Measurements from ENCODE around the gene VAV2.

Gene VAV2

DNA sequence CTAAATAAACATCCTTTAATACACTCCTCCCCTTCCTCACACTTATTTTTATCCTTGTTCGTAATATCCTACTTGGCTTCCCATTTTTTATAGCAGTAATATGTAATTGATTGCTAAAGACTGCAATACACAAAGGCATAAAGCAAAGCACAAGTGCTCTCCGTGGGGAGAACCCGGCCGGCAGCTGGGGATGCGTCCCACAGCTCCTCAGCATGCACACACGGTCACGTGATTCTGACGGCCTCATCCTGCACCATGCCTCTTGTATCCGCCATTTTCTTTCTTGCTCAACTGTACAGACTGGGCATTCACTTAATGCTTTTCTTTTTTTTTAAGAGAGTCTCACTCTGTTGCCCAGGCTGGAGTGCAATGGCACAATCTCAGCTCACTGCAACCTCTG, 36.0 kb upstream of the VAV2 start:
- DNase-seq, result no peak

DNA sequence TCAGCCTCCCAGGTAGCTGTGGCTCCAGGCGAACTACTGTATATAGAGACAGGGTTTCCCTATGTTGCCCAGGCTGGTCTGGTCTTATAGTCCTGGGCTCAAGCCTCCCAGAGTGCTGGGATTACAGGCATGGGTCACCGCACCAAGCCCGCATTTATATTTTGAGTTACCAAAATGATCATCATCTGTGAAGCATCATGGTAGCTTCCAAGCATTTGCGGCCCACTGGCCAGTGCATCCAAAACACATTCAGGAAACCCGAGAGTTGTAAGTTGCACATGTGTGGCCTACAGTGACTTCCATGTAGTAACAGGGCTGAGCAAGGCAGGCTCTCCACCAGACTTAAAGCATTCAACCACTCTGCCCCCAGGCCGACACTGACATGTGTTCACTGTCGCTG, 35.4 kb upstream of the VAV2 start:
- no peak for DNase-seq

DNA sequence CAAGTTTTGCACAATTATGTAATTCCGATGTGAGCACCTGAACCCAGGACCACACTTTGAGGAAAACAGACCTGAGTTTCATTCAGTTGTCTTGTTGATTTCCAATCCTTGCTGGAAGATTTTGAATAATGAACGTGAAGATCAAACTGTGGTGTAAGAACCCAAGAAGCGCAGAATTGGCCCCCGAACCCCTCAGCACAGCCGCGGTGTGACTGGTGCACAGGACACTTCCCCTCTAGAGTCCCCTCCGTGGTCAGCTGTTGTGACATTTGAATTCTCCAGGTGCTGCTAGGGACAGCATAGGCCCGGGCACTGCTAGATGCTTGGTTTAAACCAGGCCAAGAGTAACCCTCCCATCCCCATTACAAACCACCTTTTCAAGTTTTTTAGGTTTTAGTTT, 34.9 kb upstream of the VAV2 start:
- DNase-seq, result no peak

DNA sequence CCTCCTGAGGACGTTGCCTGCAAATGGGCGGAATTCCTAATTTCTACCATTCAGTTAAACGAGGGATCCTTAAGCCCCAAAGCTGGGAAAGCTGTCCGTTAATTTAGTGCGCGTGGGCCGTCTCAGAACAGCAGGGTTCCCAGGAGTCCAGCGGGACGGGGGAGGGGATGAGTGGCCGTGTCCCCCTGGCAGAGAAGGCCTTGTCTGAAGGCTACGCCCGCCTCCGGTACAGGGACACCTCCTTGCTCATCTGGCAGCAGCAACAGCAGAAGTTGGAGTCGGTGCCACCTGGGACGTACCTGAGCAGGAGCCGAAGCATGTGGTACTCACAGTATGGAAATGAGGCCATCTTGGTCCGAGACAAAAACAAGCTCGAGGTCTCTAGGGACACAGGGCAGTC, 34.5 kb upstream of the VAV2 start:
- DNase-seq, result no peak

DNA sequence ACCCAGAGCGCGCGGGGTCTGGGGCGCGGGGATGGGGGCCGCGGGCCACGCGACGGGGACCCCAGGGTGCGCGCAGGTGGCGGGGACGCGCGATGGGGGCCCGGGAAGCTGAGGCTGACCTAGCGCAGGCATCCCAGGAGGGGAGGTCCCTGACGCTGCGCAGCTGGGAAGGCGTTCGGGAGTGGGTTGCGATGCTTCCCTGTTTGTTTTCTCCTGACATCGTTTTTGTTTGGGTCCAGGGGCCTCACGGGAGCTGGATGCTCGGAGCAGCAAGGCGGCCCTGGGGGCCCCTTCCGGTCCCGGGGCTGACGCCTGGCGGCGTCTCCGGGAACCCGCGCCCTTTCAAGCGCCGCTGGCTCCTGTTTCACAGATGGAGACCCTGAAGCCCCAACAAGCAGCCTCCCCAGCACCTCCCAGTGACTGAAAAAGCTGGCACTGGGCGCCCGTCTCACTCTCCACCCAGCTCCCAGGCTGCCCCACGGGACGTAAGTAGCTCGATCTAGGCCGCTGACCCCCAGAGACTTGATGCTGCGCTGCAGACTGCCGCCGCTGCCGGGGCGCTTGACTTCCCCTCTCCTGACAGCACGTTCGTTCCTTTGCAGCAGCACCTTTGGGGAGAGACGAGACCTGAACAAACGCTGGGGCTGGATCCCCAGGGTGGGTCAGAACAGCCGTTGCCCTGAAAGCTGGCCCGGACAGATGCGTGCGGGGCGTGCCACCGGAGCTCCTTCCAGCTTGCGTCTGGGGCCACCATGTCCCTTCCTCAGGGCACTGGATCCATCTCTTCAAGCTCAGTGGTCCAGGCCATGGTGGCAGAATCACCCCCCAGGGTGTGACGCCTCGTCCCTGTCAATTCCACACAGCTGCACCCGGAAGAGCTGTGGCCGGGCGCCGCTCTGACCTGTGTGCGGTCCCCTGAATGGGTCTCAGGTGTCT, 33.8 kb upstream of the VAV2 start:
- peak in 1 of 2 donors; percentile 16 for DNase-seq

DNA sequence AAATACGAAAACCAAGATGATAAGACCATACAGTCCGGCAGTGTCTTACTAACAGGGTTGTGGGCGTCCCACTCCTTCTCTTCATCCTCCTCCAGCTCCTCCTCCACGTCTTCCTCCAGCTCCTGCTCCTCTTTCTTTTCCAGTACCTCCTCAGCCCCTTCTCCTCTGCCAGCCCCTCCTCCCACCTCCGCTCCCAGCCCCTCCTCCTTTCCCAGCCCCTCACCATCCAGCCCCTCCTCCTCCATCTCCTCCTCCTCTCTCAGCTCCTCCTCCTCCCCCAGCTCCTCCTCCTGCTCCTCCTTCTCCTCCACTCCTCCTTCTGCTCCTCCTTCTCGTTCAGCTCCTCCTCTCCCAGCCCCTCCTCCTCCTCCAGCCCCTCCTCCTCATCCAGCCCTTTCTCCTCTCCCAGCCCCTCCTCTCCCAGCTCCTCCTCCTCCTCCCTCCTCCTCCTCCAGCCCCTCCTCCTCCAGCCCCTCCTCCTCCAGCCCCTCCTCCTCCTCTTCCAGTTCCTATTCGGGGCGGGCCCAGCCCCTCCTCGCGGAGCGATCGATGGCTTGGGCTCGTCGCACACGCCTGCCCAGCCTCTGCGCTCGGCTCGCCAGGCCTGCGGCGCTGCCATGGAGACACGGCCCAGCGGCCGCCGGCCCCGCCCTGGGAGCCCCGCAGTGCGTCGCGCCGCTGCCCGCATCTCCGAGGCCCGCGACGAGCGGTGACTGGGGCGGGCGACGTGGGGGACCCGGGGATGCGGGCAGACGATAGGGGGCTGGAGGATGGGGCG, 32.9 kb upstream of the VAV2 start, which contains the start of gene BRD3OS:
BRD3OS (plus strand) TSS at position 654 of the 778 bp plus-strand sequence. CDS start 1,267 bp downstream, outside the sequence.
- DNase-seq, result peak; percentile 96 to 97

DNA sequence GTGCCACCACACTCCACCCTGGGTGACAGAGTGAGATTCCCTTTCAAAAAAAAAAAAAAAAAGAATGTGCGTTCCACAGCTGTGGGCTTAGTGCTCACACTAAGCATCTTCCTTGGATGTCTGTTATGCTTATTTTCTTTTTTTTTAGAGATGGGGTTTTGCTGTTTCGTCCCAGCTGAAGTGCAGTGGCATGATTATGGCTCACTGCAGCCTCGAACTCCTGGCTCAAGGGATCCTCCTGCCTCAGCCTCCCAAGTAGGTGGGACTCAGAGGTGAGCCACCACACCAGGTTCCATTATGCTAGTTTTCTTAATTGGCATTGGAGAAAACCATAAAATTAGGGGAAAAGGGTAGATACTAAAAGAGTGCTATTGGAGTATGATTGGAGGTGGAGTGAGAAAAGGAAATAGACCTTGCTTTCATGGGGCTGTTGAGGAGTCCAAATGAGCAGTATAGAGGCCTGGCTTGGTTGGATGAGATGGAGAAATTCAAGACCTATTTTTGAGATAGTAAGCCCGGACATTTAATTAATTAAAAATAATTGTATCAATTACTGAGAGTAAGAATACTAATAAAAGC, 32.2 kb upstream of the VAV2 start:
- no peak for DNase-seq

DNA sequence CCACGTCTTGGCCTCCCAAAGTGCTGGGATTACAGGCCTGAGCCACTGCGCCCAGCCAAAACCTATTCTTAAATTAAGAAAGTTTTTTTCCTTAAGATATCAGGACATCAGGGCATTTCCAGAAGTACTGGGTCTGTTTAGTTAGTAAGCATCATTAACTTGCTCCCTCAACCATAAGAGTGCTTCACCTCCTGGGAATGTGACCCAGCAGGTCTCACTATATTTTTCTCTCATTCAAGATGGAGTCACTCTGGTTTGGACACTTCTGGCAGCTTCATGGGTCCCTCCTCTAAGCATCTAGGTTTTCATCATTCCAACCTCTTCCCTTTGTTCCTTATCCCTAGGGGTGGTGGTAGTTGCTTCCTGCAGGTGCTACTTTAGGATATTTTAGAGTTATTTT, 22.8 kb upstream of the VAV2 start:
- DNase-seq, result no peak

DNA sequence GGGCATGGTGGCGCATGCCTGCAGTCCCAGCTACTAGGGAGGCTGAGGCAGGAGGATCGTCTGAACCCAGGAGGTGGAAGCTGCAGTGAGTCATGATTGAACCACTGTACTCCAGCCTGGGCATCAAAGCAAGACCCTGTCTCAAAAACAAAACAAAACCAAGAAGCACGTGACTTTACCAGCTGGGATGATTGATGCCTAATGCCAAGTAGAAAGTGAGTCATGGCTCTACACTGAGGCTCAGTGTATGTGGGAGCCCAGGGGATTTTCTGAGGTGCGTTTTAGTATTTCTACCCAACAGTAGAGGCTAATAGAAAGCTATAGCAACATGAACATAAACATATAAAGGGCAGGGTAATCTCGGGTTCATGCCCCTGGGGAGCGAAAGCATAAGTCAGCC, 19.3 kb upstream of the VAV2 start:
- no peak for DNase-seq

DNA sequence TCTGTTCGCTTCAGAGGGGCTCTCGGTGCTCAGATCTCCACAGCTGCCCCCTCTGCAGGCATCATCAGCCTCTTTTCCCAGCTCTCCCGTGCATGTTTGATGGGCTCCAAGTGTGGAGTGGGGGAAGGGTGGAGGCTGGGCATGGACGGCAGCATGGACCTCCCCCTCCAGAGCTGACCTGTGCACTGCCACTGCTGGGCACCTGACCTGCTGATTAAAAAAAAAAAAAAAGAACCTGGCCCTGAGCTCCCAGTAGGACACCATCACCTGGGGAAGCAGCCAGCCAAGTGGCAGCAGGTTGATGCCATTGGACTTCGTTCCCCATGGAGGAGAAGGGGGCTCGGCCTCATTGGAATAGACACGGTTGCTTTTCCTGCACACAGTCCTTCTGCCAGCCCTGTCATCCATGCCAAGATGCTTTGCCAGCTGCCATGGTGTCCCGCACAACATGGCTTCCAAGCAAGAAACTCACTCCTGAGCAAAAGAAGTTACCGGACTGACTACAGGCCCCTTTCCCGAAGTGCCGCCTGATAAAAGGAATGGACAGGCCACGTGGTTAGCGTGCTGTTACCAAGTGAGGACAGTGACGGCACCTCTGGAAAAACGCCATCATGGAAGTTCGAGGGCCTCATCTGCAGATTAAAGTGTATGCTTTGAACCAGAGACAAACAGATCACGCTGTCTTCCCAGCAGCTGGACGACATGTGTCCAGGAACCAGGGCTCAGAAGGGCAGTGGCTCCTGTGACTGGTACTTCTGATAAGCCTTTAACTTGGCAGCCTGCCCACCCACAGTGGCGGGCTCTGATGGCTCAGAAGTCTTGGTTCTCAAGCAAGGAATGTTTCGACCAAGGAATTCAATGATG, 18.4 kb upstream of the VAV2 start:
- DNase-seq, result no peak

DNA sequence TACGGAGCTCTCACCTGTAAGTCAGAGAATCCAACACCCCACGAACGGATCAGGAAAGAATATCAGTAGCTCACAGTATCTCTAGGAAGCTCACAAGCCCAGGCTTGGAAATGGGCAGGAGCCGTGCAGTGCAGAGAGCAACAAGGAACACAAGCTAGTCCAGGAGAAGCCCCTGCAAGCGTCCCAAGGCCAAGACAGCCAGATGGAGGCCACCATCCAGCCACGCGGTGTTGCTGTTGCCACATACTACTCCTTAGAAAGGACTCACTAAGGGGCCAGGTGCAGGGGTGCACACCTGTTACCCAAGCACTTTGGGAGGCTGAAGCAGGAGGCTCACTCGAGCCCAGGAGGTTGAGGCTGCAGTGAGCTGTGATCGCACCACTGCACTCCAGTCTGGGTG, 15.4 kb upstream of the VAV2 start:
- DNase-seq, result no peak

DNA sequence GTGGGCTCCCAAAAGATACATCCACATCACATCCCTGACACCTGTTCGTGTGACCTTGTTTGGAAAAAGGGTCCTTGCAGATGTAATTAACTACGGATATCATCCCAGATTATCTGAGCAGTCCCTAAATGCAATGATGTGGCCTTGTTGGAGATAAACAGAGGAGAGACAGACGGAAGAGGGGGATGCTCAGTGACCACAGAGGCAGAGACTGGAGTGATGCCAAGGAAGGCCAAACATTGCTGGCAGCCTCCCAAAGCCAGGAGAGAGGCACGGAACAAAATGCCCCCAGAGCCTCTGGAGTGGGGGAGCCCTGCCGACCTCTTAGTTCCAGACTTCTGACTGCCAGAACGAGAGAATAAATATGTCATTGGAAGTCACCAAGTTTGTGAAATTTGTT, 15.0 kb upstream of the VAV2 start:
- no peak for DNase-seq

DNA sequence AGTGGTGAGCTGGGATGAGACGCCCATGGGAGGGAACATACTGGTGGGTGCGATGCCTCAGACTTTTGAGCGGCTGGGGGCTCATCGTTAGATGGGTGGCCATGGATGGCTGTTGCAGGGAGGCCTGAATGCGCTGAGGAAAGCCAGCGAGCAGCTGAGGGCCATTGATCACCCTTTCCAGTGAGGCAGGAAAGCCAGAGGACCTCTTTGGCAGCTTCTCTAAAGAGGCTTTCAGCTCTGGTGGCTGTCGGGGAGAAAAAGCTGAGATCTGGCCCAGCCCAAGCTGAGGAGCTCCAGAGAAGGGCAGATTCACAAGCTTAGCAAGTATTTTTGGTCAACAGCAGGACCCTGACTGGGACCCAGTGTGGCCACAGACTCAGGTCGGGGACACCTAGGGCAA, 13.3 kb upstream of the VAV2 start:
- DNase-seq, result no peak

DNA sequence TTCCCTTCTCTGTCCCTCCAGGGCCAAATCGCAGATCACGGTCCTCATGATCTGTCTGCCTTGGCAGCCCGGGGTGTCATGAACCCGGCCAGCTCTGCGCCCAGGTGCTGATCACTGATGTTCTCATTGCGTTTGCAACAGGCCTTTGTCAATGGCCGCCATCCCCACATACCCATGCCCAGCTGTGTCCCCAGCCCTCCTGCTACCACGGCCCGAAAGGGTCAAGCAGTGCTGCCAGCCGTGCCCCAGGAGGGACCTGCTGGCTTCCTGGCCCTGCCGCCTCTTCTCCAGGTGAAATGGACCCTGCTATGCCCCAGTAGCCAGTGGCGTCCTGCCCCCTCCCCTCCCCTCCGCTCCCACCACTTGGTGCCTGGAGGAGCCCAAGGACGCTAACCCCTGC, 12.8 kb upstream of the VAV2 start:
- DNase-seq, result no peak

DNA sequence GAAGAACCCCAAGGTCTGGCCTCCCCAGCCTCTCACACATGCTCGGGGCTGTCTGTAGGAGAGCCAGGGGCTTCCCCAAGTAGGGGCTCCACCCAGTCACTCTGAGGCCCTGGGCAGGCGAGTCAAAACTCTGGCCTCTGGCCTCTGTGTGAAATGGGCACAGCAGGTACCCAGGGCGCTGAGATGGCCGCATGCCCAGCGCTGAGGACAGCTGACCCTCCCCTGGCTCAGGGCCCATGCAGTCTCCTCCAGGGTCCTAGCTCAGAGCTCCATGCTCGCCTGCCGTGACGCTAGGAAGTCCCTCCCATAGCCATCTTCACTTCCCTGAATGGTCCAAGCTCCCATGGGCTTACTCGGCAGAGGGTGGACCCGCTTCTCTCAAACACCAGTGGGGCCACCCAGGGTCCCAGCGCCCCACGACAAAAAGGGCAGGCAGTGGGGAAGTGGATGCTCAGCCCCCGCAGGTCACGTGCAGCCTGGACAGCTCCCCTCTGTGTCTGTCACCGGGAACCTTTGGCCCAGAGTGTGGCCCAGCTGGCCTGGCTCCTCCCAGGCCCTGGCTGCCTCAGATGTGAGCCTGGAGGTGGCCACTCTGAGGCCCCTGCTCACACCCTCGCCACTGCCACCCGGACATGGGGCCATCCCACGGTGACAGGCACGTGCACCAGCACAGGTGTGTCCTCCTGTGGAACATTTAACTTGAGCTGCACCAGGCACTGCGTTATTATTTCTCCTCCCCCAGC, 12.2 kb upstream of the VAV2 start:
- no peak for DNase-seq

DNA sequence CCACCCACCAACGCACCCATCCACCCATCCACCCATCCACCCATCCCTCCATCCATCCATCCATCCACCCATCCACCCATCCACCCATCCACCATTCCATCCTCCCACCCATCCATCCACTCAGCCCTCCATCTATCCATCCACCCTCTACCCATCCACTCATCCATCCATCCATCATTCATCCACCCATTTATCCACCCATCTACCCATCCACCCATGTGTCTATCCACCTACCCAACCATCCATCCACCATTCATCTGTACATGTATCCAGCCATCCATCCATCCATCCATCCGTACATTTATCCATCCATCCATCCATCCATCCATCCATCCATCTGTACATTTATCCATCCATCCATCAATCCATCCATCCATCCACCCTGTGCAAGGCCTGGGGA, 11.1 kb upstream of the VAV2 start:
- no peak for DNase-seq

DNA sequence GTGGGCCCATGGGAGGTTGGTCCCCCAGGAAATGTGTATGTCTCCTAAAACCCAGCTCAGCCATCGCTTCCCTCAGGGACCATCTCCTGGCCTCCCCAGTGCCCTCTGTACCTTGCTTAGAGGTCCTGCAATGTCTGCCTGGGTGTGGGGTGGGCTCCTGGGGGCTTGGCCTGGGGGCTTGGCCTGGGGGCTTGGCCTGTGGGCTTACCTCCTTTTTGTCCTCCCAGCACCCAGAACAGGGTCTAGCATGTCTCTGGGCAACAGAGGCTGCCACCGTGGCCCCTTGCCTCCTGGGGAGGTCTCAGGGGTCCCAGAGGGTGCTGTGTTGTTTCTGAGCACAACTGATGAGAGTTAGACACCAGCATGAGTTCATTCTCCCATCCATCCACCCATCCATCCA, 10.7 kb upstream of the VAV2 start:
- DNase-seq, result no peak

DNA sequence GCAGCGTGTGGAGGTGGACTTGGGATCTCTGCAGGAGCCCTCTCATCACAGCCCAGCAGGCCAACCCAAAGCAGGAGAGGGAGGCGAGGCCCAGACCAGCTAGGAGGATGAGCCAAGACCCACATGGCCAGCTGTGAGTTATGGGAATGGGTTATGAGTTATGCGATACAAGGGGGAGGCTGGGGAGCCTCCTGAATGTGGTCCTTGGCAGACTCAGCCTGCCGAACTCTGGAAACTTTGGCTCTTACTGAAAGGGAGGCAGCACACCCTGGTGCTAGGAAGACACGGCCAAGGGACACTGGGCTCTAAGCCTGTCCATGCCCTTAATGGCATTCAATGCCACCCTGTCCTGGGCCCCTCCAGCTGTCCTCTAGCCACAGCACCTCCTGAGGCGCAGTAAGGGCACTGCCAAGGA, 7.7 kb upstream of the VAV2 start:
- DNase-seq, result no peak

DNA sequence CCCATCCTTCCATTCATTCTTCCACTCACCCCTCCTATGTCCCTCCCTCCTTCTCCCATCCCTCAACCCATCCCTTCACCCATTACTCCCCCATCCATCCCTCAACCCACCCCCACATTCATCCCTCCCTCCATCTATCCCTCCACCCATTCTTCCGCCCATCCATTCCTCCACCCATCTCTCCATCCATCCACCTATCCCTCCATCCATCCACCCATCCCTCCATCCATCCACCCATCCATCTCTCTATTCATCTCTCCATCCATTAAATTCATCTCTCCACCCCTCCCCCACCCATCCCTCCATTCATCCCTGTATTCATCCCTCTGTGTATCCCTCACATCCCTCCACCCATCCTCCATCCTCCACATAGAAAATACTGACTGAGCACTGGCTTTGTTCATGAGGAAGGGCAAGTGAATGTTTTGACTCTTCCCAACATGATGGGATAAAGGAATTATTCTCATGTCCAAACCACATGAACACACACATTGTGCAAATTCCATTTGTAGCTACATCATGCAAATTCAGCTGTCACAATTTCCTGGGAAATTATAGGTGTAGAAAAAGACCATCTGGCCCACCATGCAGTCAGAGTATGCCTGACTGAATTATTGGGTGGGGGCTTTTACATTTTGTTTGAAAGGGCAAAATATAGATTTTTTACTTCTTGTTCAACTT, 6.9 kb upstream of the VAV2 start:
- DNase-seq, result no peak

DNA sequence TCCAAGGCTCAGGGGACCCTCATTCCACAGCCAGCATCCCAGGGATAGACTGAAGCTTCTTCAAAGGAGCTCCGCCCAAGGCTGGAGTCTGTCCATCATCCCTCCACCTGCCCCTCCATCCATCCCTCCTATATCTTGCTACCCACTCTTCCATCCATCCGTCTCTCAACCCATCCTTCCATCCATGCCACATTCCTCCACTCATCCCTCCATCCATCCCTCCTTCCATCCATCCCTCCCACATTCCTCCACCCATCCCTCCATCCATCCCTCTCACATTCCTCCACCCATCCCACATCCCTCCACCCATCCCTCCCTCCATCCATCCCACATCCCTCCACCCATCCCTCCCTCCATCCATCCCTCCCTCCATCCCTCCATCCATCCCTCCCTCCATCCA, 5.5 kb upstream of the VAV2 start:
- no peak for DNase-seq
